Measurements from ENCODE around the gene ITGA3.

DNA sequence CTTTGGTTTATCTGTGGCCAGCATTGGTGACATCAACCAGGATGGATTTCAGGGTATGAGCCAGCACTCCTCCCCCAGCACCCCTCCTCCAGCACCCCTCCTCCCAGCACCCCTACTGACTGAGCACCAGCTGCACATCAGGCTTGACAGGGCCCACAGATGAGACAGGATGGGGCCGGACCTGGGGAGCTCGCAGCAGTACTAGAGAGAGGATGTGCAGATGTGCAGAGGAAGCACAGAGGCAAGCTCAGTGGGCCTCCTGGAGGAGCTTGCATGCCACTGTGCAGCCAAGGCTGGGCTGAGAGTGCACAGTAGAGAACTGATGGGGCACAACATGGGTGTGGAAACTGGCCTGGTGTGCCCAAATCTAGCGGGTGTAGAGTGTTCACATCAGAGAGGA, 16.2 kb downstream of the ITGA3 start:
- no peak for TF ChIP-seq POLR2A (IDR thresholded peaks at IDR 0.05)
- TF ChIP-seq, protein P1, sequence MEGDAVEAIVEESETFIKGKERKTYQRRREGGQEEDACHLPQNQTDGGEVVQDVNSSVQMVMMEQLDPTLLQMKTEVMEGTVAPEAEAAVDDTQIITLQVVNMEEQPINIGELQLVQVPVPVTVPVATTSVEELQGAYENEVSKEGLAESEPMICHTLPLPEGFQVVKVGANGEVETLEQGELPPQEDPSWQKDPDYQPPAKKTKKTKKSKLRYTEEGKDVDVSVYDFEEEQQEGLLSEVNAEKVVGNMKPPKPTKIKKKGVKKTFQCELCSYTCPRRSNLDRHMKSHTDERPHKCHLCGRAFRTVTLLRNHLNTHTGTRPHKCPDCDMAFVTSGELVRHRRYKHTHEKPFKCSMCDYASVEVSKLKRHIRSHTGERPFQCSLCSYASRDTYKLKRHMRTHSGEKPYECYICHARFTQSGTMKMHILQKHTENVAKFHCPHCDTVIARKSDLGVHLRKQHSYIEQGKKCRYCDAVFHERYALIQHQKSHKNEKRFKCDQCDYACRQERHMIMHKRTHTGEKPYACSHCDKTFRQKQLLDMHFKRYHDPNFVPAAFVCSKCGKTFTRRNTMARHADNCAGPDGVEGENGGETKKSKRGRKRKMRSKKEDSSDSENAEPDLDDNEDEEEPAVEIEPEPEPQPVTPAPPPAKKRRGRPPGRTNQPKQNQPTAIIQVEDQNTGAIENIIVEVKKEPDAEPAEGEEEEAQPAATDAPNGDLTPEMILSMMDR (IDR thresholded peaks at IDR 0.05 in 8 of 11, conservative IDR thresholded peaks at IDR 0.05 in 3 of 11): no peak

All from spleen (tissue), 7 donors.